ENCODE results near the gene ACAD9.

The ACAD9 gene

GRCh38 chr3:128940252-128940651 lies 60.8 kb downstream of the ACAD9 start:
- DNase-seq = no peak

GRCh38 chr3:128942161-128942952 lies 62.9 kb downstream of the ACAD9 start:
- DNase-seq = no peak

- DNase-seq = no peak
These were observed 65.8 kb downstream of the ACAD9 start for GRCh38 chr3:128945041-128945877.

GRCh38 chr3:128945878-128946175 lies 66.4 kb downstream of the ACAD9 start:
- DNase-seq = no peak

GRCh38 chr3:128946411-128946810 lies 67.0 kb downstream of the ACAD9 start:
- DNase-seq = no peak

- no peak for DNase-seq
These were observed 69.7 kb downstream of the ACAD9 start for GRCh38 chr3:128949158-128949557.

- peak in 1 of 5 experiments; percentile 49 for DNase-seq
These were observed 71.0 kb downstream of the ACAD9 start for GRCh38 chr3:128950223-128950938.

GRCh38 chr3:128956440-128956839 lies 77.0 kb downstream of the ACAD9 start:
- DNase-seq = no peak
